ENCODE results near the gene TMEM191B.
"Not testable (repeated sequence)": the region's sequence is repeated elsewhere in the genome, so short reads cannot be mapped to it uniquely, and the experiment has no call there.

DNA sequence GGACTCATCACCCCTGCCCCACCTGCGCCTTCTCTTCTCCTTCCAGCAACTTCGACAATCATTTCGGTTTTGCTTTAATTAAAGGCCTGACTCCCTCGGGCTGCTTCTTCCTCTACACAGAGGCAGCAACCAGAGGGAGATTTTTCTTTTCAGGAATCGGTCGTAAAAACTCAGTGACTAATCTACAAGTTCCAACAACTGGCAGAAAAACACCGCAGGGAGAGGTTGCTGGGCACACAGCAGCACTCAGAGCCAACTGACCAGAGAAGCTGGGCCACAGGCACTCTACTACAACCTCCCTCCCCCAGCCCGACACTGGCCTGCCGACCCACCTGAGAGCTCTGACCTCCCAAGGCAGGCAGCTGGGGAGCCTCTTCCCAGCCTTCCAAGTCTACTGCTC, 48.1 kb downstream of the TMEM191B start:
- not testable (repeated sequence) for TF ChIP-seq CTCF, POLR2A (IDR thresholded peaks at IDR 0.05)
